ENCODE data around the gene ATP2A1. TPM values are rescaled to one million over a fixed set of nuclear protein-coding genes. Genes with fewer than 3 reads are reported as not detected.

The ATP2A1 gene
- total and polyA plus RNA-seq, 2 of the 13 experiments (the other 11 are each of a cell fraction or from before 2014, with no cell fraction given) = 3.2 to 12.5 TPM

GRCh38 chr16:28950648-28951409 is 72.5 kb downstream of the ATP2A1 start, which contains the start of gene NFATC2IP (continued):
- TF ChIP-seq TEAD3 (CRISPR knock-in tag; optimal IDR thresholded peaks at IDR 0.05; ENCODE audit: borderline replicate concordance) = peak; percentile 93
- TF ChIP-seq ARID4A (CRISPR knock-in tag; IDR thresholded peaks at IDR 0.05; ENCODE audit: borderline replicate concordance) = peak; percentile 92
- TF ChIP-seq SKIL (CRISPR knock-in tag; IDR thresholded peaks at IDR 0.05; ENCODE audit: borderline replicate concordance) = peak; percentile 22; the same call in 1 of the 2 replicates
- TF ChIP-seq ZNF503 (CRISPR knock-in tag; IDR thresholded peaks at IDR 0.05) = no peak
- peak; percentile 88; the same call in 1 of the 2 replicates for TF ChIP-seq GMEB1 (CRISPR knock-in tag; IDR thresholded peaks at IDR 0.05; ENCODE audit: borderline replicate concordance)
- TF ChIP-seq MXD1 (CRISPR knock-in tag; IDR thresholded peaks at IDR 0.05) = peak; percentile 78; the same call in 1 of the 2 replicates
- TF ChIP-seq SAP130 (CRISPR knock-in tag; IDR thresholded peaks at IDR 0.05; ENCODE audit: low read depth) = peak; percentile 95
- peak; percentile 22; the same call in 1 of the 2 replicates for TF ChIP-seq FOXP4 (CRISPR knock-in tag; IDR thresholded peaks at IDR 0.05)
- peak; percentile 71 for TF ChIP-seq POGZ (CRISPR knock-in tag; IDR thresholded peaks at IDR 0.05)
- peak; percentile 97 for TF ChIP-seq NFYB (CRISPR knock-in tag; IDR thresholded peaks at IDR 0.05)
- peak; percentile 59 for TF ChIP-seq XRCC5 (optimal IDR thresholded peaks at IDR 0.05; ENCODE audit: low read length)
- TF ChIP-seq BRCA1 (CRISPR knock-in tag; IDR thresholded peaks at IDR 0.05) = no peak
- TF ChIP-seq EEA1 (CRISPR knock-in tag; IDR thresholded peaks at IDR 0.05; ENCODE audit: borderline replicate concordance) = no peak
- TF ChIP-seq MAF1 (CRISPR knock-in tag; IDR thresholded peaks at IDR 0.05; ENCODE audit: borderline replicate concordance) = 0 out of 2 replicates have a peak, but pooled peaks have one; percentile 41
- TF ChIP-seq POLR2AphosphoS5 (IDR thresholded peaks at IDR 0.05; ENCODE audit: low read depth, low read length) = peak; percentile 69

Data from HepG2 (cell line).